DOHH2 (cell line): Measurements from ENCODE around the gene AP2M1.

Experiments
- H3F3A ChIP-seq: fragments of 200-600 bp; sonication (generic), shearing (Covaris generic); 2 replicates; pipeline ENCODE4 v1.6.0; 2016; ENCODE audit warnings: antibody characterized with exemption, mild to moderate bottlenecking; ENCODE audit not compliant: control insufficient read depth, insufficient read depth
- H3K27ac ChIP-seq: fragments of 200-600 bp; sonication (generic); 2 replicates; pipeline ENCODE4 v1.5.1; 2014; ENCODE audit warnings: low read depth, mild to moderate bottlenecking, low read length, moderate library complexity
- H3K27me3 ChIP-seq: fragments of 200-600 bp; sonication (generic); 2 replicates; pipeline ENCODE4 v1.6.1; 2014; ENCODE audit warnings: mild to moderate bottlenecking, low read length, mixed read lengths; ENCODE audit not compliant: control insufficient read depth
- H3K36me3 ChIP-seq: fragments of 200-600 bp; sonication (generic); 2 replicates; pipeline ENCODE4 v1.6.1; 2014; ENCODE audit warnings: mild to moderate bottlenecking, low read length, moderate library complexity, mixed read lengths; ENCODE audit not compliant: control insufficient read depth
- H3K4me1 ChIP-seq: fragments of 200-600 bp; sonication (generic); 2 replicates; pipeline ENCODE4 v1.6.1; 2014; ENCODE audit warnings: mild to moderate bottlenecking, low read length, mixed read lengths; ENCODE audit not compliant: control insufficient read depth
- H3K4me2 ChIP-seq: fragments of 200-600 bp; sonication (generic); 2 replicates; pipeline ENCODE4 v1.6.0; 2014; ENCODE audit warnings: mild to moderate bottlenecking, low read length, moderate library complexity
- H3K4me3 ChIP-seq: fragments of 200-600 bp; sonication (generic); 2 replicates; pipeline ENCODE4 v1.5.1; 2014; ENCODE audit warnings: mild to moderate bottlenecking, low read length, mixed read lengths
- H3K79me2 ChIP-seq: fragments of 200-600 bp; sonication (generic); 2 replicates; pipeline ENCODE4 v1.6.1; 2014; ENCODE audit warnings: mild to moderate bottlenecking, low read length, mixed read lengths; ENCODE audit not compliant: control insufficient read depth
- H3K9me2 ChIP-seq: fragments of 200-600 bp; sonication (generic); replicated peaks from 2 replicates; pipeline ENCODE4 v1.6.1; 2014; ENCODE audit warnings: mild to moderate bottlenecking, low read length, mixed read lengths; ENCODE audit not compliant: control insufficient read depth
- H3K9me3 ChIP-seq: fragments of 200-600 bp; sonication (generic); 2 replicates; pipeline ENCODE4 v1.6.1; 2014; ENCODE audit warnings: antibody characterized with exemption, low read length, mixed read lengths; ENCODE audit not compliant: control insufficient read depth, insufficient read depth
- H4K20me1 ChIP-seq: fragments of 200-600 bp; sonication (generic); 2 replicates; pipeline ENCODE4 v1.6.0; 2014; ENCODE audit warnings: low read depth, mild to moderate bottlenecking, antibody characterized with exemption, low read length, moderate library complexity; ENCODE audit not compliant: control insufficient read depth, insufficient read depth
- EZH2phosphoT487 ChIP-seq: fragments of 200-600 bp; sonication (generic); IDR thresholded peaks from 2 replicates; pipeline ENCODE4 v1.6.1; 2017; ENCODE audit warnings: borderline replicate concordance, mild to moderate bottlenecking, antibody characterized with exemption, low read length, moderate library complexity, mixed read lengths
- TF ChIP-seq, protein P1 (sequence below): fragments of 200-600 bp; sonication (generic); IDR thresholded peaks from one replicate; pipeline ENCODE4 v1.5.1; 2014; ENCODE audit warnings: antibody characterized with exemption, mild to moderate bottlenecking, low read depth, low read length; ENCODE audit not compliant: poor library complexity, severe bottlenecking

Gene AP2M1

DNA sequence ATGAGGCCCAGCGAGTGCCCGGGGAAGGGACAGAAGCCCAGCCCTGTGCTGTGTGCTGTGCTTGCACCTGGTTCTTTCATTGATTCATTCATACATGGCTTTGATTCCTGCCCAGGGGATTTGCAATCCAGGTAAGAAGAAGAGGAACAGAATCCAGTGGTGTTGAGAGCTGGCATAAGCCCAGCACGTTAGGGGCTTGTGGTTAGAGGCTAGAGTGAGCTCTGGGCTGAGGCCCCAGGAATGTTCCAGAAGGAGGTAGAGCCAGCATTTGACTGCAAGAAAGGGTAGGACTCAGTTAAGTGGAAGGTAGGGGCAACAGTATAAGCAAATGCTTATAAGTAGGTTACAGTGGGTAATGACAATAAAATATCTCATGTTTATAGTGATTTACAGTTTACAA is 57.0 kb downstream of the AP2M1 start:
- Histone ChIP-seq H3K9me3 (no peaks in the 10 kb centered on the region), H3K79me2 (no peaks in the 10 kb centered on the region), H3K36me3 (no peaks in the 10 kb centered on the region), H3K4me1 (peaks cover 24% of the 10 kb centered on the region), H3K27me3 (peaks cover 56% of the 10 kb centered on the region), H4K20me1 (0 out of 2 replicates have a peak, but pooled peaks cover 6% of the 10 kb centered on the region), H3K9me2 (no peaks in the 10 kb centered on the region), H3K27ac (no peak overlapping the region), H3K4me3 (no peak overlapping the region), H3F3A (0 out of 2 replicates have a peak, but pooled peaks cover 3% of the 10 kb centered on the region), H3K4me2 (no peak overlapping the region)
- TF ChIP-seq EZH2phosphoT487, result no peak
- TF ChIP-seq, protein P1, sequence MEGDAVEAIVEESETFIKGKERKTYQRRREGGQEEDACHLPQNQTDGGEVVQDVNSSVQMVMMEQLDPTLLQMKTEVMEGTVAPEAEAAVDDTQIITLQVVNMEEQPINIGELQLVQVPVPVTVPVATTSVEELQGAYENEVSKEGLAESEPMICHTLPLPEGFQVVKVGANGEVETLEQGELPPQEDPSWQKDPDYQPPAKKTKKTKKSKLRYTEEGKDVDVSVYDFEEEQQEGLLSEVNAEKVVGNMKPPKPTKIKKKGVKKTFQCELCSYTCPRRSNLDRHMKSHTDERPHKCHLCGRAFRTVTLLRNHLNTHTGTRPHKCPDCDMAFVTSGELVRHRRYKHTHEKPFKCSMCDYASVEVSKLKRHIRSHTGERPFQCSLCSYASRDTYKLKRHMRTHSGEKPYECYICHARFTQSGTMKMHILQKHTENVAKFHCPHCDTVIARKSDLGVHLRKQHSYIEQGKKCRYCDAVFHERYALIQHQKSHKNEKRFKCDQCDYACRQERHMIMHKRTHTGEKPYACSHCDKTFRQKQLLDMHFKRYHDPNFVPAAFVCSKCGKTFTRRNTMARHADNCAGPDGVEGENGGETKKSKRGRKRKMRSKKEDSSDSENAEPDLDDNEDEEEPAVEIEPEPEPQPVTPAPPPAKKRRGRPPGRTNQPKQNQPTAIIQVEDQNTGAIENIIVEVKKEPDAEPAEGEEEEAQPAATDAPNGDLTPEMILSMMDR, result no peak

DNA sequence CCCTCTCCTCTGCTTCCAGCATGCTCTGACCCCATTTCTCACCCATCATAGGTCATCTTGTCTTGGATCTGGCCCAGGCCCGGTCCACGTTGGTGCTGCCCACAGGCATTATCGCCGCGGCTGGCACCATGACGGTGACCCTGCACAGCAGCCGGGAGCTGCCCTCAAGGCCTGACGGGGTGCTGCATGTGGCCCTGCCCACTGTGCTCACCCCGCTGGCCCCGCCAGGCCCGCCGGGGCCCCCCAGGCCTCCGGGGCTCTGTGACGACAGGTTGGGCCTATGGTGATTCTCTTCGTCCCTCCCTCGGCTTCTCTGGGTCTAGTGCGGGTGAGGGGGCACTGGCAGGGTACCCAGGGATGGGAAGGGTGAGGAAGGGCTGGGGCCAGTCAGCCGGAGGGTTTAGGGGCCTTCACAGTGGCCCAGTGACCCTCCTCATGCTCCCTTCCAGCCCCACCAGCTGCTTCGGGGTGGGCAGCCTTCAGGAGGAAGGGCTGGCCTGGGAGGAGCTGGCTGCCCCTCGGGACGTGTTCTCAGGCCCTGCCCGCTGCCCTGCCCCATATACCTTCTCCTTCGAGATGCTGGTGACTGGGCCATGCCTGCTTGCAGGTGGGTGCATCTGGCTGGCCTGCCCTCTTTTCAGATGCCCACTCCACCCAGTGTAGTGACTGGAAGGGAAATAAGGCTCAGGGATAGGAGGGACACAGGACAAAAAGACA is 58.6 kb downstream of the AP2M1 start:
- Histone ChIP-seq H3K79me2 (no peaks in the 10 kb centered on the region), H3K9me2 (no peaks in the 10 kb centered on the region), H3K4me3 (no peak overlapping the region), H3K9me3 (no peaks in the 10 kb centered on the region), H4K20me1 (no peaks in the 10 kb centered on the region), H3F3A (0 out of 2 replicates have a peak, but pooled peaks cover 5% of the 10 kb centered on the region), H3K4me1 (peaks cover 31% of the 10 kb centered on the region), H3K4me2 (no peak overlapping the region), H3K27me3 (peaks cover 44% of the 10 kb centered on the region), H3K36me3 (no peaks in the 10 kb centered on the region), H3K27ac (no peak overlapping the region)
- no peak for TF ChIP-seq EZH2phosphoT487
- TF ChIP-seq, protein P1, result no peak
